Measurements from ENCODE around the gene PARVB.

- TF ChIP-seq, protein P1, sequence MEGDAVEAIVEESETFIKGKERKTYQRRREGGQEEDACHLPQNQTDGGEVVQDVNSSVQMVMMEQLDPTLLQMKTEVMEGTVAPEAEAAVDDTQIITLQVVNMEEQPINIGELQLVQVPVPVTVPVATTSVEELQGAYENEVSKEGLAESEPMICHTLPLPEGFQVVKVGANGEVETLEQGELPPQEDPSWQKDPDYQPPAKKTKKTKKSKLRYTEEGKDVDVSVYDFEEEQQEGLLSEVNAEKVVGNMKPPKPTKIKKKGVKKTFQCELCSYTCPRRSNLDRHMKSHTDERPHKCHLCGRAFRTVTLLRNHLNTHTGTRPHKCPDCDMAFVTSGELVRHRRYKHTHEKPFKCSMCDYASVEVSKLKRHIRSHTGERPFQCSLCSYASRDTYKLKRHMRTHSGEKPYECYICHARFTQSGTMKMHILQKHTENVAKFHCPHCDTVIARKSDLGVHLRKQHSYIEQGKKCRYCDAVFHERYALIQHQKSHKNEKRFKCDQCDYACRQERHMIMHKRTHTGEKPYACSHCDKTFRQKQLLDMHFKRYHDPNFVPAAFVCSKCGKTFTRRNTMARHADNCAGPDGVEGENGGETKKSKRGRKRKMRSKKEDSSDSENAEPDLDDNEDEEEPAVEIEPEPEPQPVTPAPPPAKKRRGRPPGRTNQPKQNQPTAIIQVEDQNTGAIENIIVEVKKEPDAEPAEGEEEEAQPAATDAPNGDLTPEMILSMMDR (IDR thresholded peaks at IDR 0.05) = no peak
- TF ChIP-seq POLR2A (IDR thresholded peaks at IDR 0.05) = no peak
These were observed 38.6 kb upstream of the PARVB start for GRCh38 chr22:43985532-43985931.

Measured in body of pancreas (tissue), 4 donors.